ENCODE measurements around the gene CEP131.

DNA sequence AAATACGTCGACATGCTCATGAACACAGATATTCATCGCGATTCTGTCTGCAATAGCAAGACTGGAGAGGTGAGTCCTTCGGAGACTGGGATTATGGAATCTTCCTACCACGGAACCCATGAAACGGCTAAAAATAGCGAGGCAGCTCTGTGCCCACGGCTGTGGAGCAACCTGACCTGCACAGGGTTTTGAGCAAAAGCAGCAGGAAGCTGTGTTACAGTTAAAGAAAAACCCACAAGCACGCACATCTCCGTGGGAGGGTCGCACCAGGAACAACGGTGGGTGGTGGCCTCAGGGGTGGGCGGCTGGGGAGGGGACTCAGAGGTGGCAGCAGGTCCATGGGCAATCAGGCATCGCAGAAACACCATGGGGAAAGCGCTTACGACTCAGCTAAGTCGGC, 47.5 kb upstream of the CEP131 start:
- TF ChIP-seq, protein P1, sequence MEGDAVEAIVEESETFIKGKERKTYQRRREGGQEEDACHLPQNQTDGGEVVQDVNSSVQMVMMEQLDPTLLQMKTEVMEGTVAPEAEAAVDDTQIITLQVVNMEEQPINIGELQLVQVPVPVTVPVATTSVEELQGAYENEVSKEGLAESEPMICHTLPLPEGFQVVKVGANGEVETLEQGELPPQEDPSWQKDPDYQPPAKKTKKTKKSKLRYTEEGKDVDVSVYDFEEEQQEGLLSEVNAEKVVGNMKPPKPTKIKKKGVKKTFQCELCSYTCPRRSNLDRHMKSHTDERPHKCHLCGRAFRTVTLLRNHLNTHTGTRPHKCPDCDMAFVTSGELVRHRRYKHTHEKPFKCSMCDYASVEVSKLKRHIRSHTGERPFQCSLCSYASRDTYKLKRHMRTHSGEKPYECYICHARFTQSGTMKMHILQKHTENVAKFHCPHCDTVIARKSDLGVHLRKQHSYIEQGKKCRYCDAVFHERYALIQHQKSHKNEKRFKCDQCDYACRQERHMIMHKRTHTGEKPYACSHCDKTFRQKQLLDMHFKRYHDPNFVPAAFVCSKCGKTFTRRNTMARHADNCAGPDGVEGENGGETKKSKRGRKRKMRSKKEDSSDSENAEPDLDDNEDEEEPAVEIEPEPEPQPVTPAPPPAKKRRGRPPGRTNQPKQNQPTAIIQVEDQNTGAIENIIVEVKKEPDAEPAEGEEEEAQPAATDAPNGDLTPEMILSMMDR (IDR thresholded peaks at IDR 0.05; ENCODE audit: insufficient read depth, low read length, poor library complexity, severe bottlenecking), result no peak
- TF ChIP-seq EZH2phosphoT487 (conservative IDR thresholded peaks at IDR 0.05; ENCODE audit: low read length), result no peak

Data from SU-DHL-6 (cell line).